IMR-90 (cell line): Measurements from ENCODE around the gene IFT25. TPM values are rescaled to one million over a fixed set of nuclear protein-coding genes. Genes with fewer than 3 reads are reported as not detected.

Experiments used
- ATAC-seq: fragments of 200-7000 bp; cut with Tn5 transposase; 2 replicates; pipeline ENCODE4 v1.9.1; 2020; ENCODE audit warnings: low read depth, mild to moderate bottlenecking, moderate library complexity
- BruUV-seq: library from RNA; stranded (reverse); fragments of 400-500 nt; replicated peaks from 2 replicates; lab custom pipeline; 2021; lab: Mats Ljungman, UMichigan
- CTCF ChIA-PET: fragments of 300-600 bp; formaldehyde crosslinking; extraction: SDS; loops from one replicate; lab custom pipeline; 2021; ENCODE audit warnings: antibody characterized with exemption; lab: Yijun Ruan, JAX
- POLR2A ChIA-PET: fragments of 300-600 bp; sonication (Branson Sonifier 250); formaldehyde crosslinking; loops from one replicate; lab custom pipeline; 2022; ENCODE audit warnings: antibody characterized with exemption; ENCODE audit not compliant: unreplicated experiment; lab: Charles Lee
- DNase-seq: peaks from one replicate; pipeline ENCODE4 v3.0.0; 2013
- H2AFZ ChIP-seq: replicated peaks from 2 replicates; pipeline ENCODE3; 2013; ENCODE audit warnings: low read length, mild to moderate bottlenecking; ENCODE audit not compliant: poor library complexity
- H2AK5ac ChIP-seq: 2 replicates; pipeline ENCODE4 v1.6.1; 2013; ENCODE audit warnings: low read depth, low read length, inconsistent platforms
- H2AK9ac ChIP-seq: replicated peaks from 2 replicates; pipeline ENCODE3; 2013; ENCODE audit warnings: mild to moderate bottlenecking, low read depth, low read length, moderate library complexity; ENCODE audit not compliant: poor library complexity
- H2BK120ac ChIP-seq: 2 replicates; pipeline ENCODE4 v1.6.1; 2013; ENCODE audit warnings: low read depth, low read length, inconsistent platforms
- H2BK15ac ChIP-seq: 3 replicates; pipeline ENCODE4 v1.6.1; 2013; ENCODE audit warnings: low read depth, low read length, inconsistent platforms
- H2BK20ac ChIP-seq: 2 replicates; pipeline ENCODE4 v1.6.1; 2013; ENCODE audit warnings: low read depth, mild to moderate bottlenecking, inconsistent platforms, low read length, moderate library complexity
- H2BK5ac ChIP-seq: 2 replicates; pipeline ENCODE4 v1.6.1; 2013; ENCODE audit warnings: mild to moderate bottlenecking, low read depth, low read length, inconsistent platforms; ENCODE audit not compliant: poor library complexity, severe bottlenecking
- H3K14ac ChIP-seq: replicated peaks from 2 replicates; pipeline ENCODE4 v1.6.1; 2013; ENCODE audit warnings: low read depth, low read length, inconsistent platforms
- H3K18ac ChIP-seq: 2 replicates; pipeline ENCODE4 v1.6.1; 2013; ENCODE audit warnings: low read depth, low read length, control low read depth
- H3K23ac ChIP-seq: 2 replicates; pipeline ENCODE4 v1.6.1; 2013; ENCODE audit warnings: low read depth, low read length, inconsistent platforms
- H3K27ac ChIP-seq: 2 replicates; pipeline ENCODE4 v1.5.1; 2013; ENCODE audit warnings: mild to moderate bottlenecking, control low read depth, low read length; ENCODE audit not compliant: insufficient read depth
- H3K27me3 ChIP-seq: 2 replicates; pipeline ENCODE4 v1.6.1; 2013; ENCODE audit warnings: low read length; ENCODE audit not compliant: control insufficient read depth, insufficient read depth
- H3K36me3 ChIP-seq: 2 replicates; pipeline ENCODE4 v1.6.1; 2013; ENCODE audit warnings: low read length, mixed read lengths; ENCODE audit not compliant: control insufficient read depth, insufficient read depth
- H3K4ac ChIP-seq: 2 replicates; pipeline ENCODE4 v1.6.1; 2013; ENCODE audit warnings: low read depth, low read length, inconsistent platforms
- H3K4me1 ChIP-seq: 2 replicates; pipeline ENCODE4 v1.6.1; 2013; ENCODE audit warnings: low read length, mixed read lengths; ENCODE audit not compliant: control insufficient read depth, insufficient read depth
- H3K4me2 ChIP-seq: 2 replicates; pipeline ENCODE4 v1.6.1; 2013; ENCODE audit warnings: low read depth, mild to moderate bottlenecking, control low read depth, low read length, moderate library complexity
- H3K4me3 ChIP-seq: 2 replicates; pipeline ENCODE4 v1.5.1; 2013; ENCODE audit warnings: low read depth, mild to moderate bottlenecking, control low read depth, low read length, moderate library complexity; ENCODE audit not compliant: insufficient read depth
- H3K56ac ChIP-seq: 2 replicates; pipeline ENCODE4 v1.6.1; 2013; ENCODE audit warnings: low read length, inconsistent platforms; ENCODE audit not compliant: insufficient read depth; ENCODE audit errors: extremely low read depth
- H3K79me1 ChIP-seq, 2 experiments: 2 replicates each; pipeline ENCODE4 v1.6.1; 2013; ENCODE audit warnings: low read length in 2 of 2, inconsistent platforms in 1 of 2, low read depth in 1 of 2
- H3K9ac ChIP-seq: 2 replicates; pipeline ENCODE4 v1.6.1; 2013; ENCODE audit warnings: low read depth, low read length, control low read depth
- H3K9me1 ChIP-seq: 2 replicates; pipeline ENCODE4 v1.6.1; 2013; ENCODE audit warnings: low read length, inconsistent platforms; ENCODE audit not compliant: insufficient read depth
- H3K9me3 ChIP-seq: 2 replicates; pipeline ENCODE4 v1.6.1; 2013; ENCODE audit warnings: low read length; ENCODE audit not compliant: control insufficient read depth, insufficient read depth
- H4K20me1 ChIP-seq: 2 replicates; pipeline ENCODE4 v1.6.1; 2013; ENCODE audit warnings: low read length, inconsistent platforms; ENCODE audit not compliant: insufficient read depth
- H4K5ac ChIP-seq: 2 replicates; pipeline ENCODE4 v1.6.1; 2013; ENCODE audit warnings: mild to moderate bottlenecking, low read depth, low read length, control low read depth
- H4K8ac ChIP-seq, 2 experiments: 2 replicates each; pipeline ENCODE4 v1.6.1; 2013; ENCODE audit warnings: low read depth in 2 of 2, low read length in 2 of 2, control low read depth in 1 of 2, inconsistent platforms in 1 of 2
- H4K91ac ChIP-seq: 2 replicates; pipeline ENCODE4 v1.6.1; 2013; ENCODE audit warnings: low read depth, low read length, inconsistent platforms; ENCODE audit not compliant: insufficient read depth
- BHLHE40 ChIP-seq: fragments of 150-350 bp; IDR thresholded peaks from 2 replicates; pipeline ENCODE4 v1.6.1; 2016; ENCODE audit warnings: mild to moderate bottlenecking, low read depth, low read length
- CEBPB ChIP-seq: IDR thresholded peaks from 2 replicates; pipeline ENCODE4 v1.6.1; 2012; ENCODE audit warnings: low read depth, low read length, improper control_type of control experiment
- CHD1 ChIP-seq: IDR thresholded peaks from 2 replicates; pipeline ENCODE4 v1.6.1; 2012; ENCODE audit warnings: low read depth, low read length, improper control_type of control experiment
- FOS ChIP-seq: fragments of 150-350 bp; IDR thresholded peaks from 2 replicates; pipeline ENCODE4 v1.6.1; 2016; ENCODE audit warnings: low read depth, low read length
- MAFK ChIP-seq: IDR thresholded peaks from 2 replicates; pipeline ENCODE4 v1.6.1; 2012; ENCODE audit warnings: low read depth, low read length, improper control_type of control experiment
- MAZ ChIP-seq: IDR thresholded peaks from 2 replicates; pipeline ENCODE4 v1.6.1; 2012; ENCODE audit warnings: low read depth, mild to moderate bottlenecking, low read length, improper control_type of control experiment, moderate library complexity, borderline replicate concordance
- MXI1 ChIP-seq: IDR thresholded peaks from 2 replicates; pipeline ENCODE4 v1.6.1; 2012; ENCODE audit warnings: low read depth, mild to moderate bottlenecking, low read length, moderate library complexity, borderline replicate concordance
- NFE2L2 ChIP-seq: fragments of 150-350 bp; IDR thresholded peaks from 2 replicates; pipeline ENCODE4 v1.6.1; 2016; ENCODE audit warnings: low read depth, mild to moderate bottlenecking, low read length
- POLR2A ChIP-seq: IDR thresholded peaks from 2 replicates; pipeline ENCODE4 v1.6.1; 2012; ENCODE audit warnings: mild to moderate bottlenecking, low read depth, low read length
- RAD21 ChIP-seq: IDR thresholded peaks from 2 replicates; pipeline ENCODE4 v1.6.1; 2012; ENCODE audit warnings: low read length, improper control_type of control experiment
- RFX5 ChIP-seq: IDR thresholded peaks from 2 replicates; pipeline ENCODE4 v1.8.0; 2012; ENCODE audit warnings: low read depth, mild to moderate bottlenecking, low read length, moderate library complexity
- WGBS, 2 experiments: methylation state at CpG; one replicate each; pipeline versions ENCODE4 v1.1.5 to v1.1.7; 2013; ENCODE audit warnings: missing lambda C conversion rate in 2 of 2; ENCODE audit not compliant: insufficient read length in 1 of 2; ENCODE audit errors: extremely low coverage in 2 of 2; 5-methylcytosine and 5-hydroxymethylcytosine counted together
- dilution Hi-C: fragments of 300-500 bp; cut with HindIII; formaldehyde crosslinking; loops from one replicate; pipeline ENCODE4 v1.14.3; 2018; ENCODE audit warnings: low sequenced_read_pairs; ENCODE audit not compliant: unreplicated experiment
- in situ Hi-C: fragments of 300-500 bp; cut with MboI; formaldehyde crosslinking; loops from 3 replicates; pipeline ENCODE4 v1.14.3; 2019; ENCODE audit warnings: low sequenced_read_pairs, inconsistent platforms, mixed read lengths
- intact Hi-C: fragments of 100-400 bp; cut with micrococcal nuclease; formaldehyde crosslinking; loops from 2 replicates; pipeline ENCODE4 v1.10.0; 2022
- polyA plus RNA-seq, 3 experiments: library from polyadenylated mRNA; depleted of rRNA; stranded (reverse); fragments of >200 nt; gene quantifications; 2 replicates each; pipeline ENCODE4 v1.2.3, GENCODE V29; 2012; ENCODE audit warnings: low replicate concordance in 1 of 3
- total RNA-seq: library from RNA; depleted of rRNA; stranded (reverse); fragments of >200 nt; gene quantifications from 2 replicates; pipeline ENCODE4 v1.2.3, GENCODE V29; 2012

Gene IFT25
- total and polyA plus RNA-seq, 2 of the 4 experiments (the other 2 are of a cell fraction), result 9.1 to 38.0 TPM

DNA sequence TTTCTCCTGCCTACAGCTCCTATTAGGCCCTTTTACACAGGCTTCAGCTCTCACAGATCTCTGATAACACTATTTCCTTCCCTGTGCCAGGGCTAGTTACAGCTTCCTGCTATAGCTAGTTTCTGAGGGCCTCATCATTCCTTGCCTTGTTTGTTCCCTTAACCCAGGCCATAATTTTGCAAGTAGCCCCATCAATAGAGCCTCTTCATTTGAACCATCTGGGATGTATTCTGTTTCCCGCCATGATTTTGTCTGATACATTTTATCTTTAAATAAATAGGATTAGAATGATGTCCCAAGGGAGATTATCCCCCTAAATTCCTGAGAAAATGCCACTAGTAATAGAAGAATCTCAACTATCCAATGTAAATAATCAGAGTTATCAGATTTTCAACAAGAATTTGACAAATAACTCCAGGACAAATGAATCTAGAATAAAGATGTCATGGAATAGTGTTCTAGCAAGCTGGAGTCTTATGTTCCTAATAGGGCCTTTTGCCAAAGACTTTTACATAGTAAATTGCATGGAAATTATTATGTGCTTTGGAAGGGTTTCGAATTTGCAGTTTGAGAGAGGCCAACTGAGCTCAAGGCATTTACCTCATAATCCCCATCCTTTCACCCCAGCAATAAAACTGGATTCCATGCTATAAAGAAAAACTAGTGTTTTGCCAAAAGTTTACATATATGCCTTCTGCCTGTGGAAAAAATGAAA, 16.1 kb downstream of the IFT25 start:
- Histone ChIP-seq H3K79me1 (peaks cover 3 to 6% of the 10 kb centered on the region in 2 experiments; a peak in 2 of 4 replicates), H3K14ac (no peak overlapping the region), H2AK9ac (no peak overlapping the region), H2BK15ac (no peak overlapping the region; the same call in 2 of the 3 replicates), H3K9ac (no peak overlapping the region), H4K20me1 (no peaks in the 10 kb centered on the region), H2AFZ (no peak overlapping the region), H3K27ac (no peak overlapping the region), H3K18ac (peak overlapping the region; percentile 43; the same call in 1 of the 2 replicates), H3K4me3 (no peak overlapping the region), H4K8ac (no peak overlapping the region), H2BK20ac (no peak overlapping the region), H4K5ac (no peak overlapping the region), H3K56ac (0 out of 2 replicates have a peak overlapping the region, but pooled peaks have one; percentile 1), H3K4ac (0 out of 2 replicates have a peak overlapping the region, but pooled peaks have one; percentile 12), H3K9me3 (peaks cover 9% of the 10 kb centered on the region), H2BK5ac (no peak overlapping the region), H3K36me3 (peaks cover 14% of the 10 kb centered on the region), H3K27me3 (no peaks in the 10 kb centered on the region), H3K23ac (no peak overlapping the region), H3K4me1 (peaks cover 4% of the 10 kb centered on the region), H3K9me1 (peaks cover 6% of the 10 kb centered on the region; the same call in 1 of the 2 replicates), H4K91ac (no peak overlapping the region), H3K4me2 (no peak overlapping the region), H2BK120ac (no peak overlapping the region; the same call in 1 of the 2 replicates), H2AK5ac (no peak overlapping the region)
- CTCF ChIA-PET, result no interaction called here
- TF ChIP-seq MAZ (no peak), CHD1 (no peak), CEBPB (no peak), MXI1 (no peak), POLR2A (no peak), NFE2L2 (no peak), BHLHE40 (no peak), MAFK (no peak), RFX5 (no peak), FOS (no peak), RAD21 (no peak)
- dilution Hi-C loops (no loop called here), intact Hi-C loops (no loop called here), in situ Hi-C loops (no loop called here)
- no TSS peak for BruUV-seq
- peak; percentile 32 for ATAC-seq
- no CpG with 5 or more reads among the region's 2 CpGs for WGBS, 2 experiments
- DNase-seq, result no peak
- POLR2A ChIA-PET, result no interaction called here
